IgD-negative memory B cell (primary cell): Measurements from ENCODE around the gene ADGRD1. TPM values are rescaled to one million over a fixed set of nuclear protein-coding genes. Genes with fewer than 3 reads are reported as not detected.

ENCODE experiments used
- H3K27ac Mint-ChIP-seq, 3 donors: one replicate each; pipeline ENCODE4 v1.8.0; 2020 to 2022; ENCODE audit warnings: mild to moderate bottlenecking in 3 of 3, mixed read lengths in 3 of 3, moderate library complexity in 1 of 3
- H3K27me3 Mint-ChIP-seq: one replicate; pipeline ENCODE4 v1.8.0; 2021; ENCODE audit warnings: mixed read lengths
- H3K36me3 Mint-ChIP-seq: one replicate; pipeline ENCODE4 v1.8.0; 2020; ENCODE audit warnings: mild to moderate bottlenecking, mixed read lengths
- H3K4me1 Mint-ChIP-seq, 3 donors: one replicate each; pipeline ENCODE4 v1.8.0; 2020 to 2022; ENCODE audit warnings: mixed read lengths in 3 of 3, mild to moderate bottlenecking in 1 of 3
- H3K4me3 Mint-ChIP-seq, 4 donors: one replicate each; pipeline ENCODE4 v1.8.0; 2020 to 2022; ENCODE audit warnings: mild to moderate bottlenecking in 4 of 4, mixed read lengths in 4 of 4, moderate library complexity in 3 of 4
- H3K9me3 Mint-ChIP-seq, 3 donors: one replicate each; pipeline ENCODE4 v1.8.0; 2020 to 2021; ENCODE audit warnings: mixed read lengths in 3 of 3, mild to moderate bottlenecking in 1 of 3
- polyA plus RNA-seq: library from polyadenylated mRNA; unstranded; fragments of 300-500 nt; fragmentation: Illumina TruSeq; gene quantifications from one replicate; pipeline ENCODE4 v1.2.3, GENCODE V29; 2021

ADGRD1 gene
- polyA plus RNA-seq, 1 donor from 2014 or later, result 0.50 TPM

DNA sequence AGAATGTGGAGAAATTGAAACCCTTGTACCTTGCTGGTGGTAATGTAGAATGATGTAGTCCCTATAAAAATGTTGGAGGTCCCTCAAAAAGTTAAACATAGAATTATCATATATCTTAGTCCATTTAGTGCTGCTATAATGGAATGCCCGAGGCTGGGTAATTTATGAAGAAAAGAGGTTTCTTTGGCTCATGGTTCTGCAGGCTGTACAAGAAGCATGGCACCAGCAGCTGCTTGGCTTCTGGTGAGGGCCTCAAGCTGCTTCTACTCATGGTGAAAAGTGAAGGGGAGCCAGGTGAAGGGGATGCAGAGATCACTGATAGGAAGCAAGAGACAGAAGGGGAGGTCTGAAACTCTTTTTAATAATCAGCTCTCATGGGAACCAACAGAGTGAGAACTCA, 233.9 kb downstream of the ADGRD1 start:
- no peaks in the 10 kb centered on the region for H3K36me3 Mint-ChIP-seq
- no peak overlapping the region for H3K4me3 Mint-ChIP-seq
- no peak overlapping the region for H3K27ac Mint-ChIP-seq
- peaks cover 2 to 22% (median 10%) of the 10 kb centered on the region in 3 donors for H3K9me3 Mint-ChIP-seq
- no peaks in the 10 kb centered on the region for H3K4me1 Mint-ChIP-seq
- H3K27me3 Mint-ChIP-seq, result no peaks in the 10 kb centered on the region

DNA sequence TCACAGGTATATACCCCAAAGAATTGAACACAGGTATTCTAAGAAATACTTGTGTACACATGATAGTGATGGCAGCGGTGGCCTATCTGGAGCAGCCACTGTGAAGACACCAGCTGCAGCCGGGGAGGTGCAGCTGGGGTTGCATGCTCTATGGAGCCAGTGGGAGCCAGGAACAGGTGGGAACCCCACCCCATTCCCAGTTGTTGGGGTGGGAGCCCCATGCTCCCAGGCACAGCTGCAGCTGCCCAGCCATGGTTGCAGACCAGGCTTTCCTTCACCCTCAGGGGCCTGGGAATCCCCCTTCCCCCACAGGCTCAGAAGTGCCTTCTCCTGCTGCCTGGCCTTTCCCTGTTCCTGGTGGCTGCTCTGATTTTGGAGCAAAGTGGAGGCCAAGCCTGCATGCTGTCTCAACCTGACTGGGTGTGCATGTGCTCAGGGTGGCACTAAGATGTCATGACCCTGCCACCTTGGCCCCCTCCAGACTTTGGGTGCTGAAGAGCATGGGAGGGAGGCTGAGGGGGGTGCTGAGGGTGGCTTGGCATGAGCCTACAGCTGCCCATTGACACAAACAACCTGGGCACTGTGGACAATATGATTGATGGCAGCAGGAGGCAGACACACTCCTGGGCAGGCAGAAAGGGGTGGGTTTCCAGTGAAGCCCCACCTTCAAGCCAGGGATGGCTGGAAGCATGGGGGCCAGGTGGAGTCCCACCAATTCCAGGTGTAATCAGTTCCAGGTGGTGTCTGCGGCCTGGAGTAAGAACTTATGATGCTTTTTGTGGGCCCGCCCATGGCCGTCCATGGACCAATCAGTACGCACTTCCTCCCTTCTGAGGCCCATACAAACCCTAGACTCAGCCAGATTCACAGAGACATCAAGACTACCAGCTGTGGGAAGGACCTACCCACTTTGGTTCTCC, 234.7 kb downstream of the ADGRD1 start:
- Mint-ChIP-seq H3K9me3 (peaks cover 2 to 21% (median 12%) of the 10 kb centered on the region in 3 donors), H3K27me3 (no peaks in the 10 kb centered on the region), H3K4me1 (no peaks in the 10 kb centered on the region), H3K36me3 (no peaks in the 10 kb centered on the region), H3K27ac (no peak overlapping the region), H3K4me3 (no peak overlapping the region)

DNA sequence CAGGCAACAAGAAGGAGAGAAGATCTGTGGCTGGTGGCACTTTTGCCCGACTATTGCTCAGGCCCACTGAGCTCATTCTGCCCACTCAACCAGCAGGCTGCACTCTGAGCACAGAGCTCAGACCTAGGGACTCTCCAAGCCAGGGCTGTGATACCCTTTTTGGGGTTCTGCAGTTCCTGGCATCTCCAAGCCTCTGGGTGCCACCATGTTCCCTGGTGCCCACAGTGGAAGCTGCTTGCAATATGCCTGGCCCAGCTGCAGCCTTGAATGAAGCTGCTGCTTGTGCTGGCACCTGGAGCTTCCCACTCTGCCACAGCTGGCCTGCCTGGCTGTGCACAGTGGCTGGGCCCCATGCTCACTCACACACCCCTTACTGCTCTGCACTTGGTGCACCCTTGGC, 236.1 kb downstream of the ADGRD1 start:
- no peaks in the 10 kb centered on the region for H3K4me1 Mint-ChIP-seq
- no peak overlapping the region for H3K27ac Mint-ChIP-seq
- no peaks in the 10 kb centered on the region for H3K36me3 Mint-ChIP-seq
- peaks cover 4% of the 10 kb centered on the region for H3K27me3 Mint-ChIP-seq
- H3K9me3 Mint-ChIP-seq, result peaks cover 0 to 13% (median 7%) of the 10 kb centered on the region in 3 donors
- H3K4me3 Mint-ChIP-seq, result no peak overlapping the region

DNA sequence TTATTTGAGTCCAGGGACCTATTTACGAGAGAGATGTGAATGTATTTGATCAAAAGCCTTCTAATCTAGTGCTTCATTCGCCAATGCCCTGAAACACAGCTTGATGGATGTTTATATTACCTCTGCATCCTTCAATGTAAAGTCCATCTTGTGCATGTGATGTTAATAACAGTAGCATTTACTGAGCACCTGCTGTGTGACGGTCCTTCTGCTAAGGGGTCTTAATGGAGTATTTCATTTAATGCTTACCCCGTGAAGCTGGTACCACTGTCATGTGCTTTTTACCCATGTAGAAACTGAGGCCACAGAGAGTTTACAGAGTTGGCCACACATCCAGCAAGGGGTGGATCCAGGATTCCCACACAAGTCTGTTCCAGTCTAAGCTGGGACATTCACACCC, 237.3 kb downstream of the ADGRD1 start:
- Mint-ChIP-seq H3K4me1 (no peaks in the 10 kb centered on the region), H3K9me3 (peaks cover 0 to 8% (median 7%) of the 10 kb centered on the region in 3 donors), H3K4me3 (no peak overlapping the region), H3K36me3 (no peaks in the 10 kb centered on the region), H3K27me3 (peaks cover 4% of the 10 kb centered on the region), H3K27ac (no peak overlapping the region)

Other genes with a start within 250 kb of the ADGRD1 start
- gene RIMBP2, start 237.6 kb upstream of the ADGRD1 start, polyA plus RNA-seq, result not detected
- 6.2 TPM for gene STX2, start 114.7 kb upstream of the ADGRD1 start, polyA plus RNA-seq
- 559 TPM for gene RAN, start 81.8 kb upstream of the ADGRD1 start, polyA plus RNA-seq